AG04449 (cell line): ENCODE measurements around the gene PDE4D.

ENCODE experiments used
- CTCF ChIA-PET: fragments of 350-600 bp; formaldehyde crosslinking; extraction: SDS; loops from one replicate; lab custom pipeline; 2021; ENCODE audit warnings: antibody characterized with exemption; lab: Yijun Ruan, JAX
- POLR2A ChIA-PET: fragments of 400-600, 350-600 bp; formaldehyde crosslinking; extraction: SDS; loops from one replicate; lab custom pipeline; 2020; ENCODE audit warnings: antibody characterized with exemption, inconsistent platforms; lab: Yijun Ruan, JAX
- DNase-seq: peaks from one replicate; pipeline ENCODE4 v3.0.0-alpha.2; 2010; ENCODE audit warnings: low read depth, low spot score
- H3K4me3 ChIP-seq: 2 replicates; pipeline ENCODE4 v1.5.1; 2011; ENCODE audit warnings: low read depth, mild to moderate bottlenecking, control low read depth, low read length
- CTCF ChIP-seq: IDR thresholded peaks from one replicate; pipeline ENCODE4 v1.5.1; 2011; ENCODE audit warnings: mild to moderate bottlenecking, moderate library complexity, low read length, control low read depth, inconsistent platforms; ENCODE audit not compliant: insufficient read depth; ENCODE audit errors: missing control alignments

PDE4D gene

GRCh38 chr5:58974601-58975000 lies 918.9 kb downstream of the PDE4D start:
- ChIA-PET CTCF (interaction anchor here (1.7 kb wide), 1 partner anchor 199 kb away, joined by 5 read pairs; no protein-coding TSS in a partner anchor), POLR2A (no interaction called here)
- no peak overlapping the region for H3K4me3 ChIP-seq
- no peak for DNase-seq
- TF ChIP-seq CTCF = no peak

GRCh38 chr5:58974083-58974482 lies 919.4 kb downstream of the PDE4D start:
- no peak for TF ChIP-seq CTCF
- ChIA-PET CTCF (interaction anchor here (1.7 kb wide), 1 partner anchor 200 kb away, joined by 5 read pairs; no protein-coding TSS in a partner anchor), POLR2A (no interaction called here)
- no peak overlapping the region for H3K4me3 ChIP-seq
- DNase-seq = no peak

GRCh38 chr5:58972301-58972700 lies 921.2 kb downstream of the PDE4D start:
- ChIA-PET CTCF (no interaction called here), POLR2A (no interaction called here)
- H3K4me3 ChIP-seq = no peak overlapping the region
- no peak for TF ChIP-seq CTCF
- DNase-seq = no peak

- no peak overlapping the region for H3K4me3 ChIP-seq
- no peak for DNase-seq
- ChIA-PET POLR2A (no interaction called here), CTCF (interaction anchor here (0.7 kb wide), 1 partner anchor 84 kb away, joined by 3 read pairs; no protein-coding TSS in a partner anchor)
- no peak for TF ChIP-seq CTCF
Measured at GRCh38 chr5:58970766-58971165, 922.8 kb downstream of the PDE4D start.

GRCh38 chr5:58969795-58970194 lies 923.7 kb downstream of the PDE4D start:
- TF ChIP-seq CTCF = no peak
- H3K4me3 ChIP-seq = no peak overlapping the region
- DNase-seq = no peak
- ChIA-PET CTCF (interaction anchor here (1.2 to 1.3 kb wide), 2 partner anchors 32 to 78 kb away, joined by 3 to 5 read pairs; no protein-coding TSS in a partner anchor), POLR2A (no interaction called here)

- POLR2A ChIA-PET = no interaction called here
- TF ChIP-seq CTCF = no peak
- no peak for DNase-seq
- CTCF ChIA-PET = interaction anchor here (1.2 to 1.3 kb wide), 2 partner anchors 32 to 78 kb away, joined by 3 to 5 read pairs; no protein-coding TSS in a partner anchor
- no peak overlapping the region for H3K4me3 ChIP-seq
Measured at GRCh38 chr5:58969253-58969652, 924.3 kb downstream of the PDE4D start.
